A549 (cell line): ENCODE data around the gene PDXP.

ENCODE experiments used
- CTCF ChIP-seq: fragments of >200 bp; sonication (Bioruptor Twin); formaldehyde crosslinking; IDR thresholded peaks from 3 replicates; pipeline ENCODE4 v1.5.1; 2016
- HEYL ChIP-seq: fragments of 250-450 bp; sonication (Bioruptor Pico); IDR thresholded peaks from 2 replicates; pipeline ENCODE4 v1.8.0; 2021; ENCODE audit warnings: mild to moderate bottlenecking, moderate library complexity
- JUNB ChIP-seq: fragments of >200 bp; sonication (Bioruptor Twin); formaldehyde crosslinking; IDR thresholded peaks from 2 replicates; pipeline ENCODE4 v1.6.1; 2016
- MAFK ChIP-seq: fragments of 450-650 bp; IDR thresholded peaks from 2 replicates; pipeline ENCODE4 v1.6.1; 2014; ENCODE audit not compliant: partially characterized antibody
- MAX ChIP-seq: IDR thresholded peaks from 2 replicates; pipeline ENCODE4 v1.6.1; 2012
- PBX3 ChIP-seq: IDR thresholded peaks from 2 replicates; pipeline ENCODE4 v1.6.1; 2012
- PHF8 ChIP-seq: fragments of 200-600 bp; sonication (generic); IDR thresholded peaks from 2 replicates; pipeline ENCODE4 v1.6.1; 2016; ENCODE audit warnings: low read depth, mild to moderate bottlenecking, antibody characterized with exemption, moderate library complexity, borderline replicate concordance
- POLR2A ChIP-seq: IDR thresholded peaks from 2 replicates; pipeline ENCODE4 v1.6.1; 2012; ENCODE audit warnings: mild to moderate bottlenecking, low read length
- POLR2AphosphoS2 ChIP-seq: conservative IDR thresholded peaks from 2 replicates; pipeline ENCODE4 v1.6.1; 2012; ENCODE audit warnings: low read length, improper control_type of control experiment, inconsistent platforms
- REST ChIP-seq: fragments of 200-600 bp; sonication (generic); IDR thresholded peaks from 2 replicates; pipeline ENCODE4 v1.6.1; 2016; ENCODE audit warnings: antibody characterized with exemption, mild to moderate bottlenecking, moderate library complexity
- RFX5 ChIP-seq: fragments of 450-650 bp; IDR thresholded peaks from 2 replicates; pipeline ENCODE4 v1.7.1; 2014; ENCODE audit warnings: antibody characterized with exemption, mild to moderate bottlenecking, moderate library complexity

DNA sequence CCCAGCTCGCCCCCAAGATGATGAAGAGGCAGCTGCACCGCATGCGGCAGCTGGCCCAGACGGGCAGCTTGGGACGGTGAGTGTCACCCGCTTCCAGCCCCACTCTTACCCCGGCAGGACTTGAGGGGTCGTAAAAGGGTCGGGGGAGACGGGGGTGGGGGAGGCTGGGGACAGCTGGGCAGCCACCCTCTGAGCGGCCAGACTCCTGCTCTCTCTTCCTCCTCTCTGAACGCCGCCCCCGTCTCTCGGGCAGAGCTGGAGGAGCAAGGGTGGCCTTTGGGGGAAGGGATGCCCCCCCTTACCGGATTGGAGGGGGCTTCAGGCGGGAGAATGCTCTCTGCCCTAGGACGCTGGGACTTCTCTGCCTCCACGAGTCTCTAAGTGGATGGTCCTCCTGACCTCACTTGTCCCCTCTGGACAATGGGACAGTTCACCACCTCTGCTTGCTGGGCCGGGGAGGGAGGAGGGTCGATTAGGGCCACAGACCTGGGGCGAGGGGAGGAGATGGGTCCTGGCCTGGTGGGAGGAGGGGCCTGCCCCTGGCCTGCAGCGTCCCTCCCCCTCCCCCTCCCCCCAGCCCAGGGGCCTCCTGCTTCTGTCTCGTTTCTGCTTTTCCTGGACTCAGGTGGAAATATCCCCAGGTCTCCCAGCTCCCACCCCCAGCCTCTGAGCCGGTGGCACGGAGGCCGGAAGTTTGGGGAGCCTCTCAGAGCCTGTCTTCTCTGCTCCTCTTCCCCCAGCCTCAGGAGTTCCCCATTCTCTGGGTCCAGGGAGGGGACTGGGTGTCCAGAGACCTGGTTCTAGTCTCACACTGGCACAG is 18.5 kb upstream of the PDXP start:
- TF ChIP-seq RFX5 (no peak), PBX3 (no peak), CTCF (no peak), JUNB (no peak), PHF8 (no peak), REST (no peak), POLR2A (no peak), MAX (no peak), POLR2AphosphoS2 (no peak), MAFK (no peak), HEYL (no peak)
